SK-N-SH (cell line): ENCODE measurements around the gene PRICKLE4. TPM values are rescaled to one million over a fixed set of nuclear protein-coding genes. Genes with fewer than 3 reads are reported as not detected.

Experiments
- CTCF ChIA-PET: fragments of 300-600, 350-600 bp; formaldehyde crosslinking; extraction: SDS; loops from one replicate; lab custom pipeline; 2021; lab: Yijun Ruan, JAX
- POLR2A ChIA-PET: fragments of 350-600 bp; sonication (Branson Sonifier 250); formaldehyde crosslinking; extraction: SDS; loops from one replicate; lab custom pipeline; 2020; ENCODE audit warnings: antibody characterized with exemption, inconsistent platforms; lab: Yijun Ruan, JAX
- DNase-seq: peaks from one replicate; pipeline ENCODE4 v3.0.0; 2012
- H2AFZ ChIP-seq: fragments of 200-600 bp; sonication (generic); 2 replicates; pipeline ENCODE4 v1.8.1; 2016; ENCODE audit warnings: antibody characterized with exemption, mild to moderate bottlenecking, low read depth
- H3F3A ChIP-seq: fragments of 200-600 bp; sonication (generic); replicated peaks from 2 replicates; pipeline ENCODE3; 2016; ENCODE audit warnings: antibody characterized with exemption, mild to moderate bottlenecking; ENCODE audit not compliant: insufficient read depth
- H3K27ac ChIP-seq, 2 experiments: fragments of 200-500 bp in 1 of 2; fragments of 200-600 bp in 1 of 2; sonication (Bioruptor generic) in 1 of 2; sonication (generic), shearing (Covaris generic) in 1 of 2; 2 replicates each; pipeline versions ENCODE4 v1.5.1 to v1.6.1; 2014 to 2016; ENCODE audit warnings: low read depth in 2 of 2, inconsistent platforms in 1 of 2, low read length in 1 of 2, mild to moderate bottlenecking in 1 of 2, mixed read lengths in 1 of 2
- H3K27me3 ChIP-seq: fragments of 200-600 bp; sonication (generic), shearing (Covaris generic); 2 replicates; pipeline ENCODE4 v1.6.1; 2016; ENCODE audit warnings: mixed run types; ENCODE audit not compliant: insufficient read depth
- H3K36me3 ChIP-seq, 2 experiments: fragments of 200-500 bp in 1 of 2; fragments of 200-600 bp in 1 of 2; sonication (Bioruptor generic) in 1 of 2; sonication (generic) in 1 of 2; replicated peaks in 1 of 2; 2 replicates each; pipeline versions ENCODE3 to v1.5.1; 2014 to 2016; ENCODE audit warnings: low read length in 1 of 2, mild to moderate bottlenecking in 1 of 2; ENCODE audit not compliant: insufficient read depth in 2 of 2, control insufficient read depth in 1 of 2
- H3K4me1 ChIP-seq, 2 experiments: fragments of 200-500 bp in 1 of 2; fragments of 200-600 bp in 1 of 2; sonication (Bioruptor generic) in 1 of 2; sonication (generic), shearing (Covaris generic) in 1 of 2; 2 replicates each; pipeline versions ENCODE4 v1.5.1 to v1.6.1; 2014 to 2016; ENCODE audit warnings: low read depth in 1 of 2, low read length in 1 of 2, mixed run types in 1 of 2; ENCODE audit not compliant: insufficient read depth in 2 of 2, control insufficient read depth in 1 of 2
- H3K4me2 ChIP-seq: fragments of 200-600 bp; sonication (generic), shearing (Covaris generic); 2 replicates; pipeline ENCODE4 v1.6.1; 2017; ENCODE audit warnings: mixed run types
- H3K4me3 ChIP-seq, 2 experiments: fragments of 200-500 bp in 1 of 2; fragments of 200-600 bp in 1 of 2; sonication (Bioruptor generic) in 1 of 2; sonication (generic), shearing (Covaris generic) in 1 of 2; 2 replicates each; pipeline versions ENCODE4 v1.5.1 to v1.8.1; 2014 to 2016; ENCODE audit warnings: low read depth in 2 of 2, inconsistent platforms in 1 of 2, low read length in 1 of 2, mild to moderate bottlenecking in 1 of 2, mixed read lengths in 1 of 2, moderate library complexity in 1 of 2
- H3K79me2 ChIP-seq: fragments of 200-600 bp; sonication (generic); 2 replicates; pipeline ENCODE4 v1.8.1; 2017; ENCODE audit warnings: mild to moderate bottlenecking; ENCODE audit not compliant: insufficient read depth
- H3K9ac ChIP-seq: fragments of 200-600 bp; sonication (generic); 2 replicates; pipeline ENCODE4 v1.6.1; 2017; ENCODE audit warnings: mixed run types
- H3K9me2 ChIP-seq: fragments of 200-600 bp; sonication (generic); 2 replicates; pipeline ENCODE4 v1.6.1; 2017; ENCODE audit warnings: mixed run types
- H3K9me3 ChIP-seq: fragments of 200-600 bp; sonication (generic); 2 replicates; pipeline ENCODE4 v1.6.1; 2017; ENCODE audit warnings: mixed run types, mild to moderate bottlenecking, moderate library complexity
- H4K20me1 ChIP-seq: fragments of 200-600 bp; sonication (generic); 2 replicates; pipeline ENCODE4 v1.6.1; 2017; ENCODE audit warnings: mild to moderate bottlenecking, mixed run types; ENCODE audit not compliant: insufficient read depth
- CTCF ChIP-seq: fragments of 200-600 bp; sonication (generic); IDR thresholded peaks from 2 replicates; pipeline ENCODE4 v1.6.1; 2017; ENCODE audit warnings: antibody characterized with exemption, mild to moderate bottlenecking, moderate library complexity
- EP300 ChIP-seq, 2 experiments: IDR thresholded peaks; 2 replicates each; pipeline versions ENCODE4 v1.4.0 to v1.6.1; 2012; ENCODE audit warnings: borderline replicate concordance in 1 of 2, low read depth in 1 of 2, low read length in 1 of 2
- EZH2phosphoT487 ChIP-seq: fragments of 200-600 bp; sonication (generic); IDR thresholded peaks from 2 replicates; pipeline ENCODE4 v1.6.1; 2017; ENCODE audit warnings: low read depth, mixed run types, mild to moderate bottlenecking, antibody characterized with exemption, moderate library complexity, borderline replicate concordance
- FOSL2 ChIP-seq: IDR thresholded peaks from 2 replicates; pipeline ENCODE4 v1.4.0; 2012; ENCODE audit warnings: low read depth, mild to moderate bottlenecking, moderate library complexity, borderline replicate concordance
- FOXJ3 ChIP-seq: sonication (generic); formaldehyde crosslinking; IDR thresholded peaks from 2 replicates; pipeline ENCODE4 v1.5.1; 2020; ENCODE audit warnings: mild to moderate bottlenecking, missing genetic modification reagents
- FOXM1 ChIP-seq: IDR thresholded peaks from 2 replicates; pipeline ENCODE4 v1.4.0; 2012; ENCODE audit warnings: low read depth, mild to moderate bottlenecking
- GABPA ChIP-seq: IDR thresholded peaks from 2 replicates; pipeline ENCODE4 v1.4.0; 2012; ENCODE audit warnings: low read depth, mild to moderate bottlenecking
- JUND ChIP-seq: IDR thresholded peaks from 2 replicates; pipeline ENCODE4 v1.4.0; 2012
- MAX ChIP-seq: IDR thresholded peaks from 2 replicates; pipeline ENCODE4 v1.4.0; 2012; ENCODE audit warnings: low read depth
- MXI1 ChIP-seq: IDR thresholded peaks from 2 replicates; pipeline ENCODE4 v1.6.1; 2012; ENCODE audit warnings: mild to moderate bottlenecking, low read depth, low read length, improper control_type of control experiment
- PBX3 ChIP-seq: IDR thresholded peaks from 2 replicates; pipeline ENCODE4; 2012
- RAD21 ChIP-seq: IDR thresholded peaks from 2 replicates; pipeline ENCODE4 v1.6.1; 2012; ENCODE audit warnings: mild to moderate bottlenecking, low read length
- RCOR1 ChIP-seq: fragments of 150-350 bp; IDR thresholded peaks from 2 replicates; pipeline ENCODE4 v1.6.1; 2017; ENCODE audit warnings: antibody characterized with exemption, low read length
- RFX5 ChIP-seq: IDR thresholded peaks from 2 replicates; pipeline ENCODE4 v1.6.1; 2012; ENCODE audit warnings: mild to moderate bottlenecking, improper control_type of control experiment, low read length
- RXRA ChIP-seq: IDR thresholded peaks from 2 replicates; pipeline ENCODE4 v1.4.0; 2012; ENCODE audit warnings: low read depth, mild to moderate bottlenecking, borderline replicate concordance
- SIN3A ChIP-seq: IDR thresholded peaks from 2 replicates; pipeline ENCODE4 v1.6.1; 2012; ENCODE audit warnings: low read depth, mild to moderate bottlenecking, low read length, moderate library complexity, borderline replicate concordance
- SMC3 ChIP-seq: IDR thresholded peaks from 2 replicates; pipeline ENCODE4 v1.6.1; 2012; ENCODE audit warnings: low read depth, low read length, improper control_type of control experiment
- TAF1 ChIP-seq: IDR thresholded peaks from 2 replicates; pipeline ENCODE4 v1.6.1; 2012; ENCODE audit warnings: low read depth, mild to moderate bottlenecking, low read length, moderate library complexity, borderline replicate concordance
- TEAD4 ChIP-seq: IDR thresholded peaks from 2 replicates; pipeline ENCODE4 v1.4.0; 2012; ENCODE audit warnings: mild to moderate bottlenecking, borderline replicate concordance; ENCODE audit not compliant: insufficient read depth
- USF2 ChIP-seq: fragments of 150-350 bp; IDR thresholded peaks from 2 replicates; pipeline ENCODE4 v1.6.1; 2017; ENCODE audit warnings: antibody characterized with exemption, low read length, low read depth, borderline replicate concordance
- ZBTB33 ChIP-seq: IDR thresholded peaks from 2 replicates; pipeline ENCODE4 v1.4.0; 2012; ENCODE audit warnings: low read depth, borderline replicate concordance
- WGBS: methylation state at CpG from one replicate; pipeline ENCODE4 v1.1.6; 2017; ENCODE audit warnings: low lambda C conversion rate; 5-methylcytosine and 5-hydroxymethylcytosine counted together
- polyA plus RNA-seq, 3 experiments: library from polyadenylated mRNA; depleted of rRNA; stranded (reverse); fragments of >200 nt; gene quantifications; 2 replicates each; pipeline ENCODE4 v1.2.3, GENCODE V29; 2012

The PRICKLE4 gene
- polyA plus RNA-seq, 1 of the 3 experiments (the other 2 are of a cell fraction), result 3.9 TPM

GRCh38 chr6:41805830-41806774 is 25.5 kb downstream of the PRICKLE4 start:
- H3K9me3 ChIP-seq, result no peaks in the 10 kb centered on the region
- TF ChIP-seq USF2 (no peak), CTCF (no peak), RXRA (no peak), FOXM1 (no peak), SIN3A (no peak), SMC3 (no peak), RFX5 (no peak), GABPA (no peak)
- no peak overlapping the region for H3K9ac ChIP-seq
- no peaks in the 10 kb centered on the region for H4K20me1 ChIP-seq
- H3K36me3 ChIP-seq, result peaks cover 0 to 4% of the 10 kb centered on the region in 2 experiments
- H3K9me2 ChIP-seq, result no peaks in the 10 kb centered on the region
- H3F3A ChIP-seq, result peaks cover 10% of the 10 kb centered on the region
- no peak overlapping the region for H2AFZ ChIP-seq
- DNase-seq, result no peak
- CTCF ChIA-PET, result interaction anchor here (1.1 kb wide), 1 partner anchor 19 kb away, joined by 5 read pairs; the partner anchor contains the start of gene TOMM6
- no peak overlapping the region for H3K27ac ChIP-seq
- H3K4me3 ChIP-seq, result no peak overlapping the region
- 96% methylated on average over 59 of the region's 74 CpGs for WGBS
- no peak overlapping the region for H3K4me2 ChIP-seq
- H3K79me2 ChIP-seq, result no peaks in the 10 kb centered on the region
- POLR2A ChIA-PET, result no interaction called here
- H3K4me1 ChIP-seq, result no peaks in the 10 kb centered on the region
- H3K27me3 ChIP-seq, result no peaks in the 10 kb centered on the region

GRCh38 chr6:41811095-41811494 is 30.5 kb downstream of the PRICKLE4 start:
- H3K9ac ChIP-seq, result no peak overlapping the region
- no peaks in the 10 kb centered on the region for H4K20me1 ChIP-seq
- H3K4me2 ChIP-seq, result no peak overlapping the region
- no peak for TF ChIP-seq GABPA
- no peak for TF ChIP-seq FOSL2
- TF ChIP-seq RFX5, result no peak
- TF ChIP-seq SMC3, result no peak
- TF ChIP-seq MXI1, result no peak
- TF ChIP-seq ZBTB33, result no peak
- TF ChIP-seq JUND, result no peak
- no peak for TF ChIP-seq EP300 (IDR thresholded peaks at IDR 0.05; ENCODE audit: borderline replicate concordance in 1 of 2, low read depth in 1 of 2, low read length in 1 of 2)
- no peak for TF ChIP-seq RAD21
- no peak for TF ChIP-seq TAF1
- TF ChIP-seq TEAD4, result no peak
- no peak for TF ChIP-seq RCOR1
- TF ChIP-seq MAX, result no peak
- TF ChIP-seq FOXJ3 (CRISPR knock-in tag), result no peak
- TF ChIP-seq PBX3, result no peak
- no peak for TF ChIP-seq EZH2phosphoT487

More at GRCh38 chr6:41811095-41811494, 30.5 kb downstream of the PRICKLE4 start:
- Histone ChIP-seq H3K9me3 (no peaks in the 10 kb centered on the region), H3K4me3 (no peak overlapping the region), H3K36me3 (no peaks in the 10 kb centered on the region), H3K9me2 (no peaks in the 10 kb centered on the region), H3K27me3 (no peaks in the 10 kb centered on the region), H3F3A (peaks cover 2% of the 10 kb centered on the region), H3K4me1 (no peaks in the 10 kb centered on the region), H3K79me2 (no peaks in the 10 kb centered on the region), H3K27ac (no peak overlapping the region), H2AFZ (no peak overlapping the region)
- ChIA-PET CTCF (no interaction called here), POLR2A (no interaction called here)
- DNase-seq, result no peak
- WGBS, result 92% methylated on average over 3 of the region's 3 CpGs
